ENCODE data around the gene SNCA.

GRCh38 chr4:89681219-89681618, 155.7 kb downstream of the SNCA start:
- TF ChIP-seq POLR2A (IDR thresholded peaks at IDR 0.05; ENCODE audit: extremely low read depth, insufficient read length), result no peak
- TF ChIP-seq CTCF (IDR thresholded peaks at IDR 0.05; ENCODE audit: low read depth, low read length), result no peak

All from NB4 (cell line).